HUES48 (cell line): Measurements from ENCODE around the gene JPT2.

Experiments
- H3K27ac ChIP-seq: one replicate; pipeline ENCODE4 v1.7.0; 2013; ENCODE audit warnings: low read depth, low read length, inconsistent platforms
- H3K27me3 ChIP-seq: 2 replicates; pipeline ENCODE4 v1.6.1; 2013; ENCODE audit warnings: mild to moderate bottlenecking, low read length; ENCODE audit not compliant: control insufficient read depth, insufficient read depth
- H3K36me3 ChIP-seq: 2 replicates; pipeline ENCODE4 v1.6.1; 2013; ENCODE audit warnings: low read length; ENCODE audit not compliant: control insufficient read depth, insufficient read depth
- H3K4me1 ChIP-seq: 2 replicates; pipeline ENCODE4 v1.6.1; 2013; ENCODE audit warnings: mild to moderate bottlenecking, low read length; ENCODE audit not compliant: control insufficient read depth, insufficient read depth
- H3K4me3 ChIP-seq: 2 replicates; pipeline ENCODE4 v1.5.1; 2013; ENCODE audit warnings: mild to moderate bottlenecking, low read depth, low read length
- H3K9ac ChIP-seq: 2 replicates; pipeline ENCODE4 v1.6.1; 2013; ENCODE audit warnings: mild to moderate bottlenecking, low read depth, low read length, moderate library complexity
- H3K9me3 ChIP-seq: 2 replicates; pipeline ENCODE4 v1.6.1; 2013; ENCODE audit warnings: low read length; ENCODE audit not compliant: control insufficient read depth, insufficient read depth

JPT2 gene

GRCh38 chr16:1749152-1750117, 71.4 kb downstream of the JPT2 start:
- no peaks in the 10 kb centered on the region for H3K9me3 ChIP-seq
- no peaks in the 10 kb centered on the region for H3K27me3 ChIP-seq
- peaks cover 35% of the 10 kb centered on the region for H3K36me3 ChIP-seq

More at GRCh38 chr16:1749152-1750117, 71.4 kb downstream of the JPT2 start:
- H3K9ac ChIP-seq: no peak overlapping the region
- no peak overlapping the region for H3K4me3 ChIP-seq
- H3K27ac ChIP-seq: no peak overlapping the region
- no peaks in the 10 kb centered on the region for H3K4me1 ChIP-seq
